IPS-15b (cell line): ENCODE measurements around the gene DNAJC16.
A peak's percentile ranks its signal among the peaks of the same experiment; 100 is the strongest.
"Not testable (repeated sequence)": the region's sequence is repeated elsewhere in the genome, so short reads cannot be mapped to it uniquely, and the experiment has no call there.

Experiments
- H3K27me3 ChIP-seq: one replicate; pipeline ENCODE4 v1.6.1; 2013; ENCODE audit warnings: low read length; ENCODE audit not compliant: control insufficient read depth, insufficient read depth
- H3K36me3 ChIP-seq: one replicate; pipeline ENCODE4 v1.6.1; 2013; ENCODE audit warnings: low read length; ENCODE audit not compliant: control insufficient read depth, insufficient read depth
- H3K4me1 ChIP-seq: one replicate; pipeline ENCODE4 v1.6.1; 2013; ENCODE audit warnings: mild to moderate bottlenecking, low read length; ENCODE audit not compliant: control insufficient read depth, insufficient read depth
- H3K4me3 ChIP-seq: one replicate; pipeline ENCODE4 v1.5.1; 2013; ENCODE audit warnings: low read depth, low read length
- H3K9ac ChIP-seq: one replicate; pipeline ENCODE4 v1.6.1; 2013; ENCODE audit warnings: low read depth, mild to moderate bottlenecking, low read length
- H3K9me3 ChIP-seq: one replicate; pipeline ENCODE4 v1.6.1; 2013; ENCODE audit warnings: mild to moderate bottlenecking, low read length; ENCODE audit not compliant: control insufficient read depth, insufficient read depth

The DNAJC16 gene

GRCh38 chr1:15578921-15579682 is 52.5 kb downstream of the DNAJC16 start:
- Histone ChIP-seq H3K27me3 (no peaks in the 10 kb centered on the region), H3K36me3 (no peaks in the 10 kb centered on the region), H3K9me3 (no peaks in the 10 kb centered on the region), H3K4me3 (no peak overlapping the region), H3K4me1 (no peaks in the 10 kb centered on the region), H3K9ac (no peak overlapping the region)

- H3K9me3 ChIP-seq: no peaks in the 10 kb centered on the region
- H3K4me3 ChIP-seq: no peak overlapping the region
- no peaks in the 10 kb centered on the region for H3K4me1 ChIP-seq
- H3K36me3 ChIP-seq: no peaks in the 10 kb centered on the region
- no peaks in the 10 kb centered on the region for H3K27me3 ChIP-seq
- no peak overlapping the region for H3K9ac ChIP-seq
Measured at GRCh38 chr1:15579683-15580047, 53.0 kb downstream of the DNAJC16 start.

- no peak overlapping the region for H3K4me3 ChIP-seq
- H3K36me3 ChIP-seq: no peaks in the 10 kb centered on the region
- no peaks in the 10 kb centered on the region for H3K4me1 ChIP-seq
- H3K27me3 ChIP-seq: no peaks in the 10 kb centered on the region
- no peaks in the 10 kb centered on the region for H3K9me3 ChIP-seq
- no peak overlapping the region for H3K9ac ChIP-seq
Measured at GRCh38 chr1:15583016-15583706, 56.5 kb downstream of the DNAJC16 start.

- no peaks in the 10 kb centered on the region for H3K27me3 ChIP-seq
- no peaks in the 10 kb centered on the region for H3K9me3 ChIP-seq
- H3K9ac ChIP-seq: peak within 1 kb of the TSS; percentile 54
- H3K4me3 ChIP-seq: peak within 1 kb of the TSS; percentile 60
- no peaks in the 10 kb centered on the region for H3K36me3 ChIP-seq
- no peaks in the 10 kb centered on the region for H3K4me1 ChIP-seq
Measured at GRCh38 chr1:15584489-15585363, 58.1 kb downstream of the DNAJC16 start, which contains the start of gene AGMAT. TSS of gene AGMAT (minus strand) at chr1:15585051. CDS start at chr1:15584967, 84 bp downstream.

- peaks cover 3% of the 10 kb centered on the region for H3K4me1 ChIP-seq
- no peaks in the 10 kb centered on the region for H3K9me3 ChIP-seq
- no peaks in the 10 kb centered on the region for H3K36me3 ChIP-seq
- H3K9ac ChIP-seq: no peak overlapping the region
- H3K4me3 ChIP-seq: no peak overlapping the region
- no peaks in the 10 kb centered on the region for H3K27me3 ChIP-seq
Measured at GRCh38 chr1:15592285-15592684, 65.6 kb downstream of the DNAJC16 start.

GRCh38 chr1:15595809-15596617 is 69.4 kb downstream of the DNAJC16 start:
- H3K4me1 ChIP-seq: peaks cover 3% of the 10 kb centered on the region
- H3K36me3 ChIP-seq: no peaks in the 10 kb centered on the region
- no peak overlapping the region for H3K4me3 ChIP-seq
- no peaks in the 10 kb centered on the region for H3K27me3 ChIP-seq
- no peaks in the 10 kb centered on the region for H3K9me3 ChIP-seq
- no peak overlapping the region for H3K9ac ChIP-seq

GRCh38 chr1:15598436-15598835 is 71.8 kb downstream of the DNAJC16 start:
- Histone ChIP-seq H3K9me3 (no peaks in the 10 kb centered on the region), H3K36me3 (no peaks in the 10 kb centered on the region), H3K9ac (no peak overlapping the region), H3K4me3 (no peak overlapping the region), H3K4me1 (peaks cover 3% of the 10 kb centered on the region), H3K27me3 (no peaks in the 10 kb centered on the region)

- H3K4me1 ChIP-seq: no peaks in the 10 kb centered on the region
- peaks cover 17% of the 10 kb centered on the region for H3K27me3 ChIP-seq
- peak overlapping the region; percentile 75 for H3K4me3 ChIP-seq
- no peaks in the 10 kb centered on the region for H3K9me3 ChIP-seq
- no peaks in the 10 kb centered on the region for H3K36me3 ChIP-seq
- no peak overlapping the region for H3K9ac ChIP-seq
Measured at GRCh38 chr1:15603050-15603965, 76.7 kb downstream of the DNAJC16 start.

GRCh38 chr1:15603966-15604282 is 77.3 kb downstream of the DNAJC16 start:
- not testable (repeated sequence) for H3K4me1 ChIP-seq, H3K9me3 ChIP-seq, H3K36me3 ChIP-seq, H3K9ac ChIP-seq
- Histone ChIP-seq H3K27me3 (peaks cover 17% of the 10 kb centered on the region), H3K4me3 (peak overlapping the region; percentile 75)

- not testable (repeated sequence) for H3K9ac ChIP-seq, H3K4me3 ChIP-seq, H3K9me3 ChIP-seq, H3K36me3 ChIP-seq, H3K4me1 ChIP-seq
- H3K27me3 ChIP-seq: peaks cover 17% of the 10 kb centered on the region
Measured at GRCh38 chr1:15604400-15604799, 77.8 kb downstream of the DNAJC16 start.
